ENCODE data around the gene TLR8.
"Not testable (repeated sequence)": the region's sequence is repeated elsewhere in the genome, so short reads cannot be mapped to it uniquely, and the experiment has no call there.

The TLR8 gene

GRCh38 chrX:12946406-12946805, 40.0 kb downstream of the TLR8 start:
- no peak for DNase-seq (ENCODE audit: low read depth in 3 of 3)

DNA sequence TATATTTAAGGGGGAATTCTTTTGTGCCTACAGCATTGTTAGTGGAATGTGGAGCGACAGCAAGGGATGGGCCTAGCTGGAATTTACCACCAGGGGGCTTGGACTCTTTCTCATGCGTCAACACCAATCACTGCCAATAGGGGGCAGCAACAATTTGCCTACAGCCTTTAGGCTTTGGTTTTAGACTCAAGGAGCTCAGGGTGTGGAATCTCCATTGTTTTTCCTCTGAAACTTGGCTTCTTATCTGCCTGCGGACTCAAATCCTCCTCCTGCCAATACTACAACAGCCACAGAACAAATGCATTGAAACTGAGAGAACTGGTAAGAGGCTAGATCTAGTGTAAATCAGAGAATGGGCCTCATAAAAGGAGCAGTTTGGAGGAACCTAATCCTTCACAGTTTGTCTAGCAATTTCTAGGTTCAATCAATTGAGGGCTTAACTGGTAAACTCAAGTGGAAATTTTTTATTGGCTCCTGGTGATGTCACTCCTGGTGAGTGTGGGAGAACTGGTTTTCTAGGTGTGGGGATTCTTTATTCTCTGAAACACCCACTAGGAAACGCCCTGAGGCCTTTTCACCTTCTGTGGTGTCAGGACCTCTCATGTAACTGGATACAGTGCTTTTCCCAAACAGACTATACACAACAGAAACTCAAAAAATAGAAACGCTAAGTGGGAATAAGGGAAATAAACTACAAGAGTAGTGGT, 40.6 kb downstream of the TLR8 start:
- DNase-seq (ENCODE audit: low read depth in 3 of 3) = peak in 2 of 3 experiments; percentile 62 to 64

DNA sequence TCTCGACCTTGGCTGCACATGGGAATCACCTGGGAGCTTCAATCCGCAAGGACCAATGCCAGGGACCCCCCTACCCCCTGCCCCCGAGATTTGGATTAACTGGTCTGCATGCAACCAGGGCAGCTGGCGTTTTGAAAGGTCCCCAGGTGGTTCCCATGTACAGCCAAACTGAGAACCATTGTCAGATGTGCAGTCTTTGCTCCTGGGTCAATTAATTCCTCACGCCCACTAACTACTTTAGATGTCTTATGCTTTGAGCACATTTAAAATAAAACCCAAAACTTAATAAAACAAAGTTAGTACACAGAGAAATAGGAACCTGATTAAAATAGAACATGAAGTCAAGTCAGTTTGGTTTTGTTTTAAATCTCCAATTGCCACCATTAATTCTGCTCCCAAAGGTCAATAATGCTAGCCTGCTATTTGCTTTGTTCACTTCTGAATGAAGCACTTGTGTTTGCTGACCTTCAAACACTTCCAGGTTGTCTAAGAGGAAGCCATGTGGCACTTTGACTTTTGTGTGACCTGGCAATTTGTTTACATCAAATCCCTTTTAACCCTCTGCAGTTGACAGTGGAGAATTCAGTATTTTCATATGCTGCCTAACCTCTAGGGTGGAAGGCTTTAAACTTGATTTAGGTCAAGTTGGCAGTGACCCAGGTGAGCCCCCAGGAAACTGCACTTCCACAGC, 41.3 kb downstream of the TLR8 start:
- no peak for DNase-seq (ENCODE audit: low read depth in 3 of 3)

DNA sequence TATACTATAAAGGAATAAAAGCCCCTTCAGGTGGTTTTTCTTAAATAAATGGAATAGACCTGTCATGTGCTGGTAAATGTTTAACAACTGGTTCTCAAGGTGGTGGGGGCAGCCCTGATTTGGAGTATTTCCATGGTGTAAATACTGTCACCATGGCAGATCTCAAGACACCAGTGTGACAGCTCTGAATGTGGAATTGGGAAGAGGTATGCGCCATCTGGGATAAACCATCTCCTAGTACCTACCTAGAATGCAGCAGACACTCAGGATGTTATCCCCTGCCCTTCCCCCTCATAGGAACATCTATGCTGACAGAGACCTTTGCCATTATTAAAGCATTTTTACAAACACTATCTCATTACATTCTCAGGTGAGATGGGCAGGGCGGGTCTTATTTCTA, 42.1 kb downstream of the TLR8 start:
- no peak for DNase-seq (ENCODE audit: low read depth in 3 of 3)

GRCh38 chrX:12949205-12949926, 42.9 kb downstream of the TLR8 start:
- DNase-seq (ENCODE audit: low read depth in 3 of 3) = no peak

DNA sequence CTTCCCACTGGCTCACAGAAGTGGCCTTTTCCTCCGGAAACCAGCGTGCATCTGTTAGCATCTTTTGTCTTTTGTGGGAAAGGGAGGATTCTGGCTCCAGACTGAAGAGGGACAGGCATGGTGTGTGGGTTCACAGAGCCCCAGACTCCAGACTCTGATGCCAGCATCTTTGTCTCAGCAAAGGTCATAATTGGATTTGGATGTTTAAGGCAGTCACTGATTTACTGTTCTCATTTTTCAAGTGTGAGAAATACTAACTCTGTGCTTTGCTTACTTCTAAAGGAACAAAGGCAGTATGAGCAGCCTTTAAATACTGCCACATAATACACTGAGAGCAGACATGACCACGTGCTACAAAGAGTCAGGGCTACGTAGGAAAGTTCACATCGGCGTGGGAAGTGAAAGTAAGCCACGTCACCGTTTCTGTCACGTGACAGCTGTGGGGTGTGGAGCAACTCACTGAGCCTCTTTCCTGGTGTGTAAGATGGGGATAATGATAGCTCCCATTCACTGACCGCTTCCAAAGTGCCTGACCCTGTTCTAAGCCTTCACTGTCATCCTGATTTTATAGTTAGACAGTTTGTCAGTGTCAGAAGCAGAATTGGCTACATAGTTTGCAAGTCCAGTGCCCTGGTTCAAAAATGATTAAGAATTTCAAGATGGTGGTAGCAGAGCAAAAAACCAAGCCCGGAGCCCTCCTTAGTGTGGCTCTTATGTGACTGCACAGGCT, 43.7 kb downstream of the TLR8 start:
- peak; percentile 65 to 82 (median 78) for DNase-seq (ENCODE audit: low read depth in 3 of 3)

DNA sequence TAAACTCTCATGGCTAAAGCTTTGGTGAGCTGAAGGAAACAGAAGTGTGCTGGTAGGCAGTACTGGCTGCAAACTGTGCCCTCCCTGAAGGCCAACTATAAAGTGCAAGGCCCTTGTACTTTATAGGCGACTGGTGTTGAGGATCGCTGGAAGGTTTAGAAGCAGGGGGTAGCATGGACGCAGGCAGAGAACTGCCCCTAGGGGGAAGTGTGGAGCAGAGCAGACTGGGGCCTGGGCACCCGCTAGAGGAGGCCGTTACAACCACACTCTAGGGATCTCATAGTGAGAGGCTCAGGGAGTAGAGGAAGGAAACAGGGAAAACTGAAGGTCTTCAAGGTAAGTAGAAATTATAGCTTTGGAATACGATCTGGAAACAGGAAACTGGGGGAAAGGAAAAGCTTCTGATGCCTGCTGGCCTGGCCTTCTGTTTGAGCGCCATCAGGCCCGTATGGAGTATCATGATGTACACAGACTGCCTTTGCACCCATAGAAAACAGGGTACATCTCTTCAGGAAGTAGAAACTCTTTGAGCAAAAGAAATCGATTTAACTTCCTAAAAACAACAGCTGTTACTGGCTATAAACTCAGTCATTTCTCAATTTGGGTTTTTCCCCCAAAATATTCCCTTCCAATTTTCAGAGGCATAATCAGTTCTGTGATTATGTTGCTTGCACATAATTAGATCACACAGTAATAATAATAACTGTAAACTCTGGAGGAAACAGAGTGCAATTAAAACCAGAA, 44.6 kb downstream of the TLR8 start:
- DNase-seq (ENCODE audit: low read depth in 3 of 3) = peak in 1 of 3 experiments; percentile 65

GRCh38 chrX:12951595-12951975, 45.2 kb downstream of the TLR8 start:
- DNase-seq (ENCODE audit: low read depth in 3 of 3) = no peak

DNA sequence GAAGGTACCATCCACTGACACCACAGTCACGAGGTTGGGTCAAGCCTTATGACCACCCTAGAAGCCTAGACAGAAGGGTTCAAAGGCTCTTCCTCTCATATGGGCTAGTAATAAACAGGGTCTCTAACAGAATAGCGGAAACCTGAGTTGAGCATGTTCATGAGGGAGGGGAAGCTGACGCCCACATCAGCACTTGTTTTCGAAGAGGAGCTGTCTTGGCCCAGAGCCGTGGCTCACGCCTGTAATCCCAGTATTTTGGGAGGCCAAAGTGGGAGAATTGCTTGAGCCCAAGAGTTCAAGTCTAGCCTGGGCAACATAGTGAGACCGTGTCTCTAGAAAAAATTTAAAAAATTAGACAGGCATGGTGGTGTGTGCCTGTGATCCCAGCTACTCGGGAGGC, 47.0 kb downstream of the TLR8 start:
- no peak for DNase-seq (ENCODE audit: low read depth in 3 of 3)

GRCh38 chrX:12954376-12954775, 48.0 kb downstream of the TLR8 start:
- DNase-seq (ENCODE audit: low read depth in 3 of 3) = no peak

DNA sequence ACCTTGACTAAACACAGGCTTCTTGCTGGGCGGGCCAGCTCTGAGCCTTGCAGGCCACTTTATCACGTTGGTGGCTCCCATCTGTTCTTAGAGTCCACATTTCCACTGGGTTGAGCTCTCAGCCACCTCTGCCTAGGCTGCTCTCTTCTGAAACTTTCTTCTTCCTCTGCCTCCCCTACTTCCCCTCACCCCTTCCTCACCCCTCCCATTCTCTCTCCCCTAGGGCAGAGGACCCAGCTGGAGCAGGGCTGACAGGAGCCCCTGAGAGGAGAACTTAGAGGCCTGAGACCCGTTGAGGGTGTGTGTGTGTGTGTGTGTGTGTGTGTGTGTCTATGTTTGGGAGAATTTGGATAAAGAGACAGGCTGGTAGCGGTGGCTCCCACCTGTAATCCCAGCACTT, 48.6 kb downstream of the TLR8 start:
- no peak for DNase-seq (ENCODE audit: low read depth in 3 of 3)

DNA sequence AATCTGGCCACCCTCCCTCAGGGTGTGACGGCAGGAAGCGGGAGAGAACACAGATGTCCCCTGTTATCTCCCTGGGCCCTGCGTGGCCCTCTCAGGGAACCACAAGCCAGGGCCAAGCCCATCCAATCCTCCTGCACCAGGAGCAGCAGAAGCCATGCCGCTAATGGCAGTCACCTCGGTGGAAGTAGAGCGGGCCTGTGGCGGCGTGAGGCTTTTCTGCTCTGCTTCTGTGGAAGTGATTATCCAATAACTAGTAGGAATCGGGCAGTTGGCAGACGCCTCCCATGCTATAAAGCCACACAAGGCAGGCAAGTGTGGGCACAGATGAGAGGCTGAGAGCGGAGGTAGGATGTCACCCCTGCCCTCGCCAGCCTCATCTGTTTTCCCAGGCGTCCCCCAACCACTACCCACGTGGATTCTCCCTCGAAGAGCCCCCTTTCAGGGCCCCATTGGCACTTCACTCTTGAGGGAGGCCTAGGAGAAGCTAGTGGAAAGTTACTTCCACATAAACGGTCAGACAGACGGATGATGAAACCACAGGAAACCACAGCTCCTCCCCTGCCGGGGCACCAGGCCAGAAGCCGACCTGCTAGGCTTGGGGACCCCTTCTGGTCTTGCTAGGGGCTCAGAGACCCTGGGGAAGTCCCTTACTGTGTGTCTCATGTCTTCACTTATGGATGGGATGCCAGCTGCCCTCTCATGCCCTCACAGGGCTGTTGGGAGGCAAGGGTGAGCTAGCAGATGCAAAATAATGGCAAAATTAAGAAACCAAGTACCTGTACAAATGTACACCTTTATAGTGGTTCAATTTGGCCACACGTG, 49.7 kb downstream of the TLR8 start:
- peak in 1 of 3 experiments; percentile 70 for DNase-seq (ENCODE audit: low read depth in 3 of 3)

DNA sequence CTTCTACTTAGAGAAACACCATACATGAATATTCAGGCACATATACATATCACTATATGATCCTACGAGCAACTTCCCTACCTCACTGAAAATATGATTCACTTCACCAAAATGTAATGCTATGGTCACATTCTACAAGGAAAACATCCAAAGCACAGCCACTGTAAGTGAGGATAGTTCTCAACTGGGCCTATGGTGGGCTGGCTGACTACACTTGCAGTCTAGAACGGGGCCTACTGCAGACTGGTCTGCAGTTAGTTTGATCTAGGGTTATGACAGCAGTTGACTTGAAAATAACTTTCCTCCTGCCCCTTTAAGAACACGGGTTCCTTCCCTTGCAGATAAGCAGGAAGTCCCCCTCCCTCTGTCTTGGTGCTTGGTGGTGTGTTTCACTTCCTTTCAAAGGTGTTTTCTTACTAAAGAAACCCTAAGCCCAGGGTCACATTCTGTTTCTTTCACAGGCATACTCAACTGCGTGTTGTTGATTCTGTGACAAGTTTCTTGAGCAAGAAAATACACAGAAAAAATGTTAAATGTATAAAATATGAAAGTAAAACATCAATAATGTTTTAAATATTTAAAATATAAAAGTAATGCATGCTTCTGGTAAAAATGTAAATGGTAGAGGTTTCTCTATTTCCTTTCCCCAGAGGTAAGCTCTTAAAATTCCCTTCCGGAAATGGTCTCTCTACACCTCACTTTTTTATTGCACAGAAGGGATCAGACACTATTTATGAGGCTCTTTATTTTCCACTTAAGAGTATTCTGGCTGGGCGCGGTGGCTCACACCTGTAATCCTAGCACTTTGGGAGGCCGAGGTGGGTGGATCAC, 50.5 kb downstream of the TLR8 start:
- DNase-seq (ENCODE audit: low read depth in 3 of 3) = no peak

DNA sequence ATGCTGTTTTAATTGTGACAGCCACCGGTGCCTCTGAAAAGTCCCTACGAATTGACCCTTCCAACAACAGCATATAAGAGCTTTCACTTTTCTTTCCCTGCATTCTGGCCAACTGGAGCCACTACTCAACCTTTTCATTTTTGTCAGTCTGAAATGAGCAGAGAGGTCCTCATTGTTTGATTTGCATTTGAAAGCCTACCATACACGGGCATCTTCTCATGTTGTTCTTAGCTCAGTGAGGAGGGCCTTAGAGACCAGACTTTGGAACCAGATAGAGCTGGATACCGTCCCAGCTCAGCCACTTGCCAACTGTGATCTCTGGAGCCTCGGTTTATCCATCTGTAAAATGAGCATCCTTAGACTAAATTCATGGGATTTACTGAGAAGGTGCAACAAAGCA, 51.6 kb downstream of the TLR8 start:
- DNase-seq (ENCODE audit: low read depth in 3 of 3) = no peak

- DNase-seq (ENCODE audit: low read depth in 3 of 3) = no peak
These were observed 52.0 kb downstream of the TLR8 start for GRCh38 chrX:12958461-12958860.

DNA sequence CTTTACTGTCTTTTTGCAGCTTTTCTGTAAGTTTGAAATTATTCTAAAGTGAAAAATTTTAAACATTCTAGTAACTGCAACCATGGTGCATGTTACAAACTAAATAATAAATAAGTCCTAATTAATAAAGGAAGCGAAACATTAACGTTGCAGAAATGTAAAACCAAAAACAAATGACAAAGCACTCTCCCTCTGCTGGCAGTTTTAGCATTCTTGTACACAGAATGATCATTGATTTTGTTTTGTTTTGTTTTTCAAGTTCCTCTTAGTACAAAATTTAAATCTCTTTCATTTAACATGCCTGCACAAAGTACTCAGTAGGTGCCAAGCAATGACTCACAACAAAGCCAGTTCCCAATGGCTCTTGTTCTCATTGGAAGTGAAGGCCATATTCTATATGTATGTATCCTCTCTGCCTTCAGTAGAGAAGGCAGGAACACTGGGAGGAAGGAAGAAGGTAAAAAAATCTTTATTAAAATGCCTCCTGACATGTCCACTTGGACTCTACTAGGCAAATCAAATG, 54.8 kb downstream of the TLR8 start:
- DNase-seq (ENCODE audit: low read depth in 3 of 3) = no peak

GRCh38 chrX:12962041-12962504, 55.7 kb downstream of the TLR8 start:
- no peak for DNase-seq (ENCODE audit: low read depth in 3 of 3)

GRCh38 chrX:12963210-12963850, 56.9 kb downstream of the TLR8 start:
- DNase-seq (ENCODE audit: low read depth in 3 of 3) = not testable (repeated sequence)
